Mucosa of gallbladder (tissue), 1 donor: ENCODE measurements around the gene MRPS26. TPM values are rescaled to one million over a fixed set of nuclear protein-coding genes. Genes with fewer than 3 reads are reported as not detected.
"Not testable (repeated sequence)": the region's sequence is repeated elsewhere in the genome, so short reads cannot be mapped to it uniquely, and the experiment has no call there.

ENCODE experiments used
- DNase-seq: peaks from one replicate; pipeline ENCODE4 v3.0.0-alpha.2; 2020; ENCODE audit warnings: low spot score
- total RNA-seq: library from RNA; stranded (reverse); gene quantifications from one replicate; pipeline ENCODE4 v1.2.1, GENCODE V29; 2021
- donor health status: DM: no; HTN: no; CAD: no.

Gene MRPS26
- total RNA-seq, 1 donor from 2014 or later, result 46.6 TPM

DNA sequence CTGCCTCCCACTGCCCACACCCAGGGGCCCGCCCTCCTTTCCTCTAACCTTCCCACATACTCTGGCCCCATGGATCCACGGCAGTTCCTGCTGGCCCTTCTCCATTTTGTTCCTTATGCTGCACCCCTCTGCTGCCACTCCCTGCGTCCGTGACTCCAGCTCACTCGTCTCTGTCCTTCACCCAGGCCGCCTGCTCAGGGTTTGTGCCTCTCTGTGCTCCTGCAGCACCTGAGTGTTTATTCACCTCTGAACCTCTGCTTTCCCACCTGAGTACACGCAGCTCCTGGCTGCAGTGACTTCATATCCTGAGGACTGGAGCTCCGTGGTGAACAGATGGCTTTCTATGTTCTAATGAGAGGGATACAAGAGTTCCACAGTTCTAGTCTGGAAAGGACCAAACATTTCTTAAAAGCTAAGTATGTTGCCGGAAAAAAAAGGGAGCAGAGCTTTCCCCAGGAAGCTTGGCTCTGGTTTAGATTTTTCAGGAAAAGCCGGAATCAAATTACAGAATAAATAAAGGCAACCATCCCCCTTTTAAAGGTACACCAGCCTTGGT lies 3.9 kb upstream of the MRPS26 start:
- no peak for DNase-seq

- peak; percentile 33 for DNase-seq
Measured at GRCh38 chr20:3042625-3043024, 3.2 kb upstream of the MRPS26 start.

GRCh38 chr20:3043322-3043721 lies 2.5 kb upstream of the MRPS26 start, which contains the start of gene GNRH2:
Gene GNRH2 (plus strand): TSS chr20:3043622. CDS start chr20:3044415, 793 bp downstream.
- no peak for DNase-seq

DNA sequence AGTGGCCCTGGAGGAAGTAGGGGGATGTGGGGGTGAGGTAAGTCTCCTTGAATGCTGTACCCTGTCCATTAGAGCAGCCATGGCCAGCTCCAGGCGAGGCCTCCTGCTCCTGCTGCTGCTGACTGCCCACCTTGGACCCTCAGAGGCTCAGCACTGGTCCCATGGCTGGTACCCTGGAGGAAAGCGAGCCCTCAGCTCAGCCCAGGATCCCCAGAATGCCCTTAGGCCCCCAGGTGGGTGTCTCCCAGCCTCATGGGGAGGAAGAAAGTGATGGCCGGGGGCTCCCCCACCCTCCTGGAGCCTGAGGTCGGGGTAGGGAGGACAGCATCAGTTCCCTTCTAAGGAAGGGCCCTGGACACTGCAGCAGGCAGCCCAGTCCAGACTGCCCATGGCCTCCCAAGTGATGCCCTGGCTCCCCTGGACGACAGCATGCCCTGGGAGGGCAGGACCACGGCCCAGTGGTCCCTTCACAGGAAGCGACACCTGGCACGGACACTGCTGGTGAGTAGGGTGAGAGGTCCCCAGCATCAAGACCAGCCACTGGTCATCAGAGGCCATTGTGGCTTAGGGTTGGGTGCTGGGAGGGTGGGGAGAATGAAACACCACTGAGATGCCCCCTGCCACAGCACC lies 1.4 kb upstream of the MRPS26 start:
- no peak for DNase-seq

DNA sequence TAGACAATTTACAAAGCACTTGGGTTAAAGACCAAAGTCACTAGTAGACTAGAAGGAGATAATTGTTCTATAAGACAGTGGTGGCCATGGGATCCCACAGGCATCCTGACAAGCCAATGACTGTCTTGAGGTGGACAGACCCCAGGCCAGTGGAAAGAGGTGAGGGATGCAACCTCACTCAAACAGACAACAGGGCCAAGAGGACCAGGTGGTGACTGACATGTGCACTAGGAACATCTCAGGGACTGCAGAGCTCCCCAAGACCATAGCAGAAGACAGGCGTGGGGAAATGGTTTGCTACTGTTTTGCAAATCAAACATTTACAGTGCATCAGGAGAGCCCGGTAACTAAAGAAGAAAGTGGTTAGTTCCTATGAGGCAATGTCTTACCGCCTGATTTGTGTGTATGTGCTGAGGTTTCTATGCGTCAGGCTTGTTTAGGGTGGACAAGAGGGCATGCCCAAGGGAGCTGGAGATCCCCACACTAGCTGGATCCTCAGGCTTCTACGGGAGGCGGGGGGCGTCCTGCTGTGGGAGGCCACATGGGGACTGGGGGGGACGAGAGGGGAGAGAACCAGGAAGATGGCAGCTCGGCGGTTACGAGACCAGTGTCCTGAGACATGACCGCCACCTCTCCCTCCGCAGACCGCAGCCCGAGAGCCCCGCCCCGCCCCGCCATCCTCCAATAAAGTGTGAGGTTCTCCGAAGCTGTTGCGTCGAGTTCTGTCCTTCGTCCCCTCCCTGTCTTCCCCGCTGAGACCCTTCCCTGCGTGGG lies 623 bp upstream of the MRPS26 start:
- peak; percentile 70 for DNase-seq

GRCh38 chr20:3046677-3047462 lies 1.0 kb downstream of the MRPS26 start:
- no peak for DNase-seq

- no peak for DNase-seq
Measured at GRCh38 chr20:3047486-3048419, 1.9 kb downstream of the MRPS26 start.

DNA sequence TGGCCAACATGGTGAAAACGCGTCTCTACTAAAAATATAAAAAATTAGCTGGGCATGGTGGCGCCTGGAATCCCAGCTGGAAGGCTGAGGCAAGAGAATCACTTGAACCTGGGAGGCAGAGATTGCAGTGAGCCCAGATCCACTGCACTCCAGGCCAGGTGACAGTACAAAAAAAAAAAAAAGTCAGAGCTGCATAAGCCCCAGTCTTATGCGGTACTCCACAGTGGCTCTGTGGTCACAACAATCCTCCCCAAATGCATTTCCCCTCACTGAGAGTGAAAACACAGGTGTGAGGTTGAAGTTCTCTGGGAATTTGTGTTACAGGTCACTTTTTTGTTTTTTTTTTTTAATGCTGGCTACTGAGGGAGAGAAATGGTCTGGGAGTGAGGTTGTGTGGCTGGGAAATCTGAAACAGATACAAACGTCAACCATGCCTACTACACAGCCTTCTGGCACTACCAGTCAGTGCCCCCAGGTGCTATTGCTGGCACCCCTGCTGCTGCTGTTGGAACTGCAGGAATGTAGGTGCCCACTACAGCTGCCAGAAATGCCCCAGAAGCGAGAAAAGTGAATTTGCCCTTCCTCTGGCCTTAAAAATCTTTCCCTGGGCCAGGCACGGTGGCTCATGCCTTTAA lies 5.7 kb downstream of the MRPS26 start:
- DNase-seq, result no peak

- DNase-seq, result no peak
Measured at GRCh38 chr20:3059489-3059888, 13.6 kb downstream of the MRPS26 start.

GRCh38 chr20:3064119-3064518 lies 18.3 kb downstream of the MRPS26 start:
- DNase-seq, result not testable (repeated sequence)

GRCh38 chr20:3067139-3068014 lies 21.5 kb downstream of the MRPS26 start:
- DNase-seq, result no peak

DNA sequence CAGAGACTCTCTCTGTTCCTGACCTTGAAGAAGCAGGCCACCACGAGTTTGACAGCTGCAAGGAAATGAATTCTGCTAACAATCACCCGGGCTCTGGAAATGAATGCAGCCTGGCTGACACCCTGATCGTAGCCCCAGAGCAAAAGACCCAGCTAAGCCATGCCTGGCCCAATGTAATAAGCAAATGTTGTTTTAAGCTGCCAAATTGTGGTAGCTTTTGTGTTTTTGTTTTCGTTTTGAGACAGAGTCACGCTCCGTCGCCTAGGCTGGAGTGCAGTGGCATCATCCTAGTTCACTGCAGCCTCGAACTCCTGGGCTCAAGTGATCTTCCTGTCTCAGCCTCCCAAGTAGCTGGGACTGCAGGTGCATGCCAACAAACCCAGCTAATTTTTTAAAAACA lies 22.2 kb downstream of the MRPS26 start:
- no peak for DNase-seq

- DNase-seq, result no peak
Measured at GRCh38 chr20:3068986-3069900, 23.4 kb downstream of the MRPS26 start.

- DNase-seq, result no peak
Measured at GRCh38 chr20:3070725-3071124, 24.9 kb downstream of the MRPS26 start.

DNA sequence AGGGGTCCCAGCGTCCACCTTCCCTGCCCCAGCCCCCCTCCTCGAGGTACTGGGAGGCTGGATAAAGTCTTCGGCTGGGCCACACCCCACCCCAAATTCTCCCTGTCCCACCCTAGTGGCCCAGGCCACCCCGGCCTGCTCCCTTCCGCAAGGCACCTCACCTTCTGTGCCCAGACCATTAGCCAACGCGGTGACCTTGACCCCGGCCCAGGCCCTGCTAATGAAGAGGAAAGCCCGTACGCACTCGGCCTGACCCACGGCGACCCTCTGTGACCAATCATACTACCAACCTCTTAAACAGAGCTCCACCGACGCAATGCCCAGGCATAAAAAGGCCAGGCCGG lies 25.4 kb downstream of the MRPS26 start:
- DNase-seq, result no peak

GRCh38 chr20:3071610-3072529 lies 26.0 kb downstream of the MRPS26 start, which contains the start of gene OXT:
Gene OXT (plus strand): TSS chr20:3071620. CDS start chr20:3071656, 36 bp downstream.
- DNase-seq, result no peak

GRCh38 chr20:3072530-3073250 lies 26.8 kb downstream of the MRPS26 start:
- DNase-seq, result no peak
